CD4-positive, alpha-beta T cell treated with Interleukin-21 for 1 hour (primary cell): Measurements from ENCODE around the gene VPS37C.
"Not testable (repeated sequence)": the region's sequence is repeated elsewhere in the genome, so short reads cannot be mapped to it uniquely, and the experiment has no call there.

Source experiments
- DNase-seq: peaks from one replicate; pipeline ENCODE4 v3.0.0-alpha.2; 2020

VPS37C gene

GRCh38 chr11:61174273-61174672 is 13.0 kb upstream of the VPS37C start:
- no peak for DNase-seq

DNA sequence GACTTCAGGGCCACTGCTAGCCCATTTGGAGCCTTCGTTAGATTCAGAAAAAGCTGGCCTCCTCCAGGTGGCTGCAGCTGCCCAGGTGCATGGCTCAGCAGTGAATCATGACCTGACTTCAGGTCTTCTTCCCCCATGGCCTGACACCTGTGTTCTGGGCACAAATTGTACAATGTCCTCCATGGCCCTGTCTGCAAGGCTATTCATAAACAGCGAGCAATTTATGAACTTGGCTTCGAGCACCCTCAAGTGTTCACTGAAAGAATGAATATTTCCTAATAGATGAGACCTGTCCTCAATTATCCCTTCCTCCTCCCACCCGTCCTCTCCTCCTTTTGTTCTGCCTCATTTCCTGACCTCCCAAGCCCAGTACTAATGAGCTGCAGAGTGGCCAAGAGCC is 12.2 kb upstream of the VPS37C start:
- no peak for DNase-seq

GRCh38 chr11:61172888-61173287 is 11.7 kb upstream of the VPS37C start:
- DNase-seq: no peak

DNA sequence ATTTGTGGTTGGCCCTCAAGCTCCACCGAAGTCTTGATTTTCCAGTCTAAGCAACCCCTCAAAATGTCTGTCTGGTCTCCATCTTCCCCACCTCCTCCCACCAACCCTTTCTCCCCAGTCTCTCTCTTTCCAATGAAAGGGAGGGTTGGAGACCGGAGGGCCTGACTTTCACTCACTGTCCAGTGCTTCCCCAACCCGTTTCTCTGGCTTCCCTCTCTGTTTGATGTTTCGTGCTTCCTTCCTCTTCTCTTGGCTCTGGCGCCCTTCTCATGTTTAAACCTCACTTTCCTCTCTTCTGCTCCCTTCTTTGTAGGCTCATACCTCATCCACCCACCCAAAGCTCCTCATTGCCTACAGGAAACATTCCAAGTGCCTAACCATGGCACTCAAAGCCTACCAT is 11.1 kb upstream of the VPS37C start:
- DNase-seq: no peak

- no peak for DNase-seq
Observed at GRCh38 chr11:61171907-61172306, 10.7 kb upstream of the VPS37C start.

DNA sequence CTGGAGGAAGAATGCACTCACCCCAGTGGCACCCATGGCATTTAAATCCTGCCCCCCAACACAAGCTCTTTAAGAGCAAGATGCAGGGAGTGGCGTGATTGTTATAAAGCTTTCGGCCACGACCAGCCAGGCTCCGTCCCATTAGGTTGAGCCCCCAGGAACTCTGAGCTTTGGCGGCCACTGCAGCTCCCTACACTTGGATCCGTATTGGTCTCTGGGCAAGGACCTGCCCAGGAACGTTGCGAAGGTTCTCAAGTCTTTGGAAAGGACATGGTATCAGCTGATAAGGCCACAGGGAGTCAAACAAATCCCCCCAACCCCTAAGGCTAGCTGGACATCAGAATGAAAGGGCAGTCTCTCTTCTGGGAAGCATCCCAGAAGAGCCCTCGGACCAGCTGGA is 9.3 kb upstream of the VPS37C start:
- DNase-seq: no peak

GRCh38 chr11:61168800-61169199 is 7.6 kb upstream of the VPS37C start:
- no peak for DNase-seq

- DNase-seq: no peak
Observed at GRCh38 chr11:61168042-61168688, 6.9 kb upstream of the VPS37C start.

GRCh38 chr11:61166331-61166730 is 5.1 kb upstream of the VPS37C start:
- DNase-seq: not testable (repeated sequence)

DNA sequence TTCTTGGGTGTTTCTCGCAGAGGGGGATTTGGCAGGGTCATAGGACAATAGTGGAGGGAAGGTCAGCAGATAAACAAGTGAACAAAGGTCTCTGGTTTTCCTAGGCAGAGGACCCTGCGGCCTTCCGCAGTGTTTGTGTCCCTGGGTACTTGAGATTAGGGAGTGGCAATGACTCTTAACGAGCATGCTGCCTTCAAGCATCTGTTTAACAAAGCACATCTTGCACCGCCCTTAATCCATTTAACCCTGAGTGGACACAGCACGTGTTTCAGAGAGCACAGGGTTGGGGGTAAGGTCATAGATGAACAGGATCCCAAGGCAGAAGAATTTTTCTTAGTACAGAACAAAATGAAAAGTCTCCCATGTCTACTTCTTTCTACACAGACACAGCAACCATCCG is 4.6 kb upstream of the VPS37C start:
- not testable (repeated sequence) for DNase-seq

GRCh38 chr11:61164606-61165424 is 3.6 kb upstream of the VPS37C start:
- no peak for DNase-seq

DNA sequence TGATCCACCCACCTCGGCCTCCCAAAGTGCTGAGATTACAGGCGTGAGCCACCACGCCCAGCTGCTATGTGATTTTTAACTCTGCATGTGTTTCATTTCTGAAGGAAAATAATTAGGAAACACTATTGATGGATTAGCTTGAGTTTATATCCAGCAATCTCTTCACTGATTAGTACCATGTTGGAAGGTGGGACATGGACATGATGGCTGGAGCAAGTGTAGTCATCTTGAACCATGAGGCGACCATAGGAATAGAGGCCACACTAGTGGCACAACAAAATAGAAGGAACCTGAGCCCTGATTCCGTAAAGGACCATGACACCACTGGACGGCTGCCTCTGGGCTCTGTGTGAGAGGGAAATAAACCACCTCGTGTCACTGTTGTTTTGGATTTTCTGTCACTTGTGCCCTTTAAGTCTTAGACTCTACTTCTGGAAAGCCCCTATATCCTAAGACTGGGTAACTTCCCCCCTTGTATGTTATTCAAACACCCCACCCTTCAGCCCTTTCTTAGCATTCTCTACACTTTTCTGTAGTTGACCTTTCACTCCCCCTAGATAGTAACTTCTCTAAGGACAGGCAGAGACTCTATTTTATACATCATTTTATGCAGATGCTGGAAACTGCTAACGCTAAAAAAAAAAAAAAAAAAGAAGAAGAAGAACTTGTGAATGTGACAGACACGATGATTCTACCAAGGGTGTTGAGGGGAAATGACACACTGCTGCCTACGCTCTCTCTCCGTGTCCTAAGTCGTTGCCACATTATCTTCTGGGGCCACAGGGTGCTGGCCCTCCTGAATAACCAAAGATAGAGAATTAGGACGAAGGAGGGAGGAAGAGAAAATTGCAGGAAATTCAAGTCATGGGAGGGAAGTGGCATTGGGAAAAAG is 2.7 kb upstream of the VPS37C start:
- DNase-seq: no peak

GRCh38 chr11:61163021-61163420 is 1.8 kb upstream of the VPS37C start:
- no peak for DNase-seq

GRCh38 chr11:61162092-61162941 is 1.1 kb upstream of the VPS37C start:
- DNase-seq: peak; percentile 33

DNA sequence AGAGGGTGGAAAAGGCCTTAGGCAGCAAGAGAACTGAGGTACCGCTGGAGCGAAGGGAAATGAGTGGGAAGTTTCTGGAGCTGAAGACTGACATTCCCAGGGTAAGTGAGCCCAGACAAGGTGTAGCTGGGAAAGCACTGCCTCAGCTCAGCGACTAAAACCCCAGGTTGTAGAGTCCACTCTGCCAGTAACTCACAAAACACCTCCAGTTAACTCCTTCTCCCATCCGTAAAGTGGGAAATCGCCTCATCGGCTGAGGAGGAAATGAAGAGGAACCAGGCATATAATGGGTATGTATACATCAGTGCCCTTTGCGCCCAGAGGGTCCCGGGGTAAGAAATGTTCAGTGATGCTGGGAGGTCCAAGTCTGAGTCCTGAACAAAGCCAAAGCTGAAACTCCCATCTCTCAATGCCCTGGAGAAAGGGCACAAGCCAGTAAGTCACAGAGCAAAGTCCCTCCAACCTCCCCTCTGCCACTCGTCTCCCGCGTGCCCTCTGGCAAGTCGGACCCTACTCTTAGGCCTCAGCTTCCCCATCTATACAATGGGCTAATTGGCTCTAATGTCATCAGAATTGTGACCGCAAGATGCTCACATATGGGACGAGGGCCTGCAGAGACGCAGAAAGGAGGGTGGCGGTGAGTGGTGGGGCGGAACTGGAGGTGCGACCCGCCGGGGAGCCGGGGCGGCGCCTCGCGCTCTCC is 588 bp downstream of the VPS37C start:
- no peak for DNase-seq

DNA sequence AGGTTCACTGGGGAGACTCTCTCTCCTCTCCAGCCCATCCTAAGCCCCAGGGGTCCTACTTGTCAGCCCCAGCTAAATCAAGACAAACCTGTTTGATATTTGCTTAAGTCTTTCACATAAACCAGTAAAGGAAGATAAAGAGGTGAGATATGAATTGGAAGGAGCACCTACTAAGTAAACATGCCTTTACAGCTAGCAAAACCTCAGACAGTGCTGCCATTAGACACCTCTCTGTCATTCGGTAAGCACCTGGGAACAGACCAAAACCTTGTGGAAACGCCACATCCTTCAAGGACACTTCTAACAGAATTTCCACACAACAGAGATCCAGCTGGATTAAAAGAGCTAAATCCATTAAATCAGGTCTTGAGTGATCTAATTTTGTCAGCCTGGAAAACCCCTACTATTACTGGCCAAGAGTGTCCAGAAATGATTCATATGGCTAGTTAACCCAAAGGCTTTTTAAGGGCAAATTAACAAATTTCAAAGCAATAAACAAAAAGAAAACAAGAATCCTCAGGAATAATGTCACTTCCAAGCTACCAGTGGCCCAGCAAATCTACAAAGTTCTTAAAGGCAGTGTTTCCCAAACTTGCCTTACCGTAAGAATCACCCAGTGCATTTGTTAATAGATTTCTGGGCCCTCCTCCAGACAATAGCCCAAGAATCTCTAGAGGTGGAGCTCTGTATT is 2.4 kb downstream of the VPS37C start:
- no peak for DNase-seq

- DNase-seq: no peak
Observed at GRCh38 chr11:61157743-61158142, 3.5 kb downstream of the VPS37C start.

- DNase-seq: no peak
Observed at GRCh38 chr11:61155741-61156140, 5.5 kb downstream of the VPS37C start.

DNA sequence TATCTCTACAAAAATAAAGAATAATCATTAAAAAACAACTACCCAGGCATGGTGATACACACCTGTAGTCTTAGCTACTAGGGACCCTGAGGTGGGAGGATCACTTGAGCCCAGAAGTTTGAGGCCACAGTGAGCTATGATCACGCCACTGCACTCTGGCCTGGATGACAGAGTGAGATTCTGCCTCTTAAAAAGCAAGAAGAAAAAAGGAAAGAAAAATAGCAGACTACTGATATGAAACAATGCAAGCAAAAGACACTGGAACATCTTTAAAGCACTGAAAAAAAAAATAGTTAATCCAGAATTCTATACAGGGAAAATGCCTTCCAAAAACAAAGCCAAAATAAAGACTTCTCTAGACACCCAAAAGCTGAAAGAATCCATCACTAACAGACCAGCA is 5.9 kb downstream of the VPS37C start:
- no peak for DNase-seq

DNA sequence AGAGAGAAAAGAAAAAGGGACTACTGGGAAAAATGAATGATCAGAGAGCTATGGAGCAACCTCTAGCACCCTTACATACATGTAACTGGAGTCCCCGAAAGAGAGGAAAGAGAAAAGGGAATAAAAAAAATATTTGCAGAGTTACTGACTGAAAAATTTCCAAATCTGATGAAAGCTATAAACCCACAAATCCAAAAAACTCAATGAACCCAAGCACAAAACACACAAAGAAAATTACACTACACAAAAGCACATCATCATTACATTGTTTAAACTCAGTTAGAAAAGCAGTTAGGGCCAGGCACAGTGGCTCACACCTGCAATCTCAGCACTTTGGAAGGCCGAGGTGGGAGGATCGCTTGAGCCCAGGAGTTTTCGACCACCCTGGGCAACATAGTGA is 6.7 kb downstream of the VPS37C start:
- DNase-seq: no peak

- DNase-seq: no peak
Observed at GRCh38 chr11:61153593-61154095, 7.6 kb downstream of the VPS37C start.
